Type B pancreatic cell (in vitro differentiated cells): ENCODE data around the gene ATG16L1. TPM values are rescaled to one million over a fixed set of nuclear protein-coding genes. Genes with fewer than 3 reads are reported as not detected.

ENCODE experiments used
- DNase-seq: peaks from one replicate; pipeline ENCODE4 v3.0.0; 2021; ENCODE audit warnings: mixed read lengths; ENCODE audit not compliant: unreplicated experiment; ENCODE audit errors: extremely low spot score
- H3K27ac Mint-ChIP-seq: 2 replicates; pipeline ENCODE4 v1.8.0; 2021; ENCODE audit warnings: mild to moderate bottlenecking, mixed read lengths
- H3K27me3 Mint-ChIP-seq: 2 replicates; pipeline ENCODE4 v1.8.0; 2021; ENCODE audit warnings: mixed read lengths
- H3K36me3 Mint-ChIP-seq: 2 replicates; pipeline ENCODE4 v1.8.0; 2021; ENCODE audit warnings: mixed read lengths
- H3K4me1 Mint-ChIP-seq: one replicate; pipeline ENCODE4 v1.8.0; 2021; ENCODE audit warnings: mixed read lengths; ENCODE audit not compliant: unreplicated experiment
- H3K4me3 Mint-ChIP-seq: 2 replicates; pipeline ENCODE4 v1.8.0; 2021; ENCODE audit warnings: mild to moderate bottlenecking, mixed read lengths
- H3K9me3 Mint-ChIP-seq: 2 replicates; pipeline ENCODE4 v1.8.0; 2021; ENCODE audit warnings: mixed read lengths
- total RNA-seq: library from RNA; stranded (reverse); gene quantifications from 2 replicates; pipeline ENCODE4 v1.2.1, GENCODE V29; 2021; ENCODE audit warnings: low replicate concordance
- TF ChIP-seq, protein P1 (sequence below): fragments of 200-600 bp; sonication (generic); conservative IDR thresholded peaks from 2 replicates; pipeline ENCODE4 v1.5.0; 2021; ENCODE audit warnings: antibody characterized with exemption, mild to moderate bottlenecking

The ATG16L1 gene
- total RNA-seq, 1 donor from 2014 or later = 50.3 TPM

DNA sequence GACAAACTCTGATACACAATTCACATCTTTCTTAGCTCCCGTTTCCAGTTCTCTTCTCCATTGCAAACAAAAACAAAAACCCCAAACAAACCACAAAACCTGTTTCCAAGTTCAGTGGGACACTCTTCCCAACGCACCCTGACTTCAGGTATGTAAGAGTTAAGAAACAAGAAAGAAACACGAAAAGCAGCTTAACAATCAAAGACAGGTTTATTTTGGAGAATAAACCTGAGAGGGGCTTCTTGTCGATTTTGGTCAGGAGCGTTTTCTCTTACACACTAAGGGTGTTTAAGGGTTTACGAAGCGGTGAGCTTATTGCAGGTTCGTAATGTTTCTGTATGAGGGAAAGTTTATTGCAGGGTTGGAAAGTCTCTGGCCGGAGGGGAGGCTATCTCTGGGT is 905 bp upstream of the ATG16L1 start:
- no peak for DNase-seq
- Mint-ChIP-seq H3K4me3 (peak overlapping the region; percentile 64), H3K36me3 (no peaks in the 10 kb centered on the region), H3K27me3 (peaks cover 4% of the 10 kb centered on the region), H3K9me3 (no peaks in the 10 kb centered on the region), H3K27ac (peak overlapping the region; percentile 91), H3K4me1 (peaks cover 13% of the 10 kb centered on the region)
- TF ChIP-seq, protein P1, sequence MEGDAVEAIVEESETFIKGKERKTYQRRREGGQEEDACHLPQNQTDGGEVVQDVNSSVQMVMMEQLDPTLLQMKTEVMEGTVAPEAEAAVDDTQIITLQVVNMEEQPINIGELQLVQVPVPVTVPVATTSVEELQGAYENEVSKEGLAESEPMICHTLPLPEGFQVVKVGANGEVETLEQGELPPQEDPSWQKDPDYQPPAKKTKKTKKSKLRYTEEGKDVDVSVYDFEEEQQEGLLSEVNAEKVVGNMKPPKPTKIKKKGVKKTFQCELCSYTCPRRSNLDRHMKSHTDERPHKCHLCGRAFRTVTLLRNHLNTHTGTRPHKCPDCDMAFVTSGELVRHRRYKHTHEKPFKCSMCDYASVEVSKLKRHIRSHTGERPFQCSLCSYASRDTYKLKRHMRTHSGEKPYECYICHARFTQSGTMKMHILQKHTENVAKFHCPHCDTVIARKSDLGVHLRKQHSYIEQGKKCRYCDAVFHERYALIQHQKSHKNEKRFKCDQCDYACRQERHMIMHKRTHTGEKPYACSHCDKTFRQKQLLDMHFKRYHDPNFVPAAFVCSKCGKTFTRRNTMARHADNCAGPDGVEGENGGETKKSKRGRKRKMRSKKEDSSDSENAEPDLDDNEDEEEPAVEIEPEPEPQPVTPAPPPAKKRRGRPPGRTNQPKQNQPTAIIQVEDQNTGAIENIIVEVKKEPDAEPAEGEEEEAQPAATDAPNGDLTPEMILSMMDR = no peak

DNA sequence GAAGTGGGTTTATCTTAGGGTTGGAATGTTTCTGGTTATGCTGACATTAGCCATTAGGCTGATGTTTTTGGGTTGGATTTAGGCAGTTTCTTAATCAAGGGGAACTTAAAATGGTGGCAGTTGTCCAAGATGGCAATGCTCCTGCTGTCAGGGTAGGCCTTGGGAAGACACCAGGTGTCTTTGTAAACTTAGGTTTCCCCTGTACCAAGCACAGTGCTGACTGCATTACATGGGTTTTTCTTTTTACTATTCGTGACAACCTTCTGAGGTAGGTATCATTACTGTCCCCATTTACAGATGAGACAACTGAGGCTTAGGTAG is 528 bp upstream of the ATG16L1 start:
- Mint-ChIP-seq H3K4me1 (peaks cover 13% of the 10 kb centered on the region), H3K36me3 (no peaks in the 10 kb centered on the region), H3K27me3 (peaks cover 4% of the 10 kb centered on the region), H3K9me3 (no peaks in the 10 kb centered on the region), H3K27ac (peak overlapping the region; percentile 91), H3K4me3 (peak overlapping the region; percentile 97)
- no peak for DNase-seq
- TF ChIP-seq, protein P1 = no peak

DNA sequence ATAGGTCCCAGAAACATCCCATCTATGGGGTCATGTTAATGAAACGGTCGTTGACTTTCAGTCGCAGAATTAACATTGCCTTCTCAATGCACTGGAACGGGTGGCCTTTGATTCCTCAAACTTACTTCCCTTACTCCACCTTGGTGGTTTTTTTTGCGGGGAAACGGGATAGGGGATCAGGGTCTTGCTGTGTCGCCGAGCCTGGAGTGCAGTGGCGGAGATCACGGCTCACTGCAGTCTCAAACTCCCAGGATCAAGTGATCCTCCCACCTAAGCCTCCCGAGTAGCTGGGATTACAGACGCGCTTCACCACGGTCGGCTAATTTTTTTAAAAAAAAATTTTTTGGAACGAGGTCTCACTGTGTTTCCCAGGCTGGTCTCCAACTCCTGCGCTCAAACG is 754 bp downstream of the ATG16L1 start:
- DNase-seq = no peak
- TF ChIP-seq, protein P1 = no peak
- no peaks in the 10 kb centered on the region for H3K9me3 Mint-ChIP-seq
- H3K36me3 Mint-ChIP-seq = peaks cover 1% of the 10 kb centered on the region
- H3K27ac Mint-ChIP-seq = peak overlapping the region; percentile 91
- peak overlapping the region; percentile 97 for H3K4me3 Mint-ChIP-seq
- H3K4me1 Mint-ChIP-seq = peaks cover 13% of the 10 kb centered on the region
- H3K27me3 Mint-ChIP-seq = peaks cover 4% of the 10 kb centered on the region

DNA sequence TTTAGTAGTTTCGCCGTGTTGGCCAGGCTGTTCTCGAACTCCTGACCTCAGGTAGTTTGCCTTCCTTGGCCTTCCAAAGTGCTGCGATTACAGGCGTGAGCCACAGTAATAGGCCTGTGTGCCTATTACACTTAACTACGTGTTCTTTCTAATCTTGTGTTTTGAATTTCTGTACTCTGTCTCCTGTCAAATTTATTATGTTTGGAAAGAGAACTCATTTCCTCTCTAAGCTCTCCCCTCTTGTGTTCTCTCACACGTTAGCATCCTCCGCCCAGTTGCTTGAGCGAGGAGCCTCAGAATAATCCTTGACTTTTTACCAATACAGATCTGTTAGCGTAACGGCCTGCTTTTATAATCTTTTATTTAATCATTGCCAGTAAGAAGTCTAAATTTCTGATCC is 3.7 kb downstream of the ATG16L1 start:
- peaks cover 13% of the 10 kb centered on the region for H3K4me1 Mint-ChIP-seq
- no peak for DNase-seq
- no peak overlapping the region for H3K27ac Mint-ChIP-seq
- peak overlapping the region; percentile 44 for H3K4me3 Mint-ChIP-seq
- TF ChIP-seq, protein P1 = no peak
- H3K27me3 Mint-ChIP-seq = no peaks in the 10 kb centered on the region
- H3K9me3 Mint-ChIP-seq = no peaks in the 10 kb centered on the region
- H3K36me3 Mint-ChIP-seq = peaks cover 15% of the 10 kb centered on the region

DNA sequence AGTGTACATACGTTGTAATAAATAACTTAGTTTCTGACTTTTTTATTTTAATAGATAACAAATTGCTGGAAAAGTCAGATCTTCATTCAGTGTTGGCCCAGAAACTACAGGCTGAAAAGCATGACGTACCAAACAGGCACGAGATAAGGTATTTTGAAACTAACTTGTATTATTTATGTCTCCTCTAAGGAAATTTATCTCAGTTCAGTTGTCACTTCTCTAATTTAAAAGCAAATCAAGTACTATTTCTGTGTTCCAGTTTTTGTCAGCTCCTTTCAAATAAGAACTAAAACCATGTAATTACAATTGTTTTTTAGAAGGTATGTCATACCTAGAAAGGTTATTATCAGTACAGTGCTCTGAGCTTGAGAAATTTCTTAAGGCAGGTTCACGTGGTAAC is 4.6 kb downstream of the ATG16L1 start:
- TF ChIP-seq, protein P1 = no peak
- H3K4me1 Mint-ChIP-seq = peaks cover 13% of the 10 kb centered on the region
- no peaks in the 10 kb centered on the region for H3K9me3 Mint-ChIP-seq
- H3K27ac Mint-ChIP-seq = no peak overlapping the region
- DNase-seq = no peak
- no peaks in the 10 kb centered on the region for H3K27me3 Mint-ChIP-seq
- peak overlapping the region; percentile 44 for H3K4me3 Mint-ChIP-seq
- H3K36me3 Mint-ChIP-seq = peaks cover 16% of the 10 kb centered on the region

DNA sequence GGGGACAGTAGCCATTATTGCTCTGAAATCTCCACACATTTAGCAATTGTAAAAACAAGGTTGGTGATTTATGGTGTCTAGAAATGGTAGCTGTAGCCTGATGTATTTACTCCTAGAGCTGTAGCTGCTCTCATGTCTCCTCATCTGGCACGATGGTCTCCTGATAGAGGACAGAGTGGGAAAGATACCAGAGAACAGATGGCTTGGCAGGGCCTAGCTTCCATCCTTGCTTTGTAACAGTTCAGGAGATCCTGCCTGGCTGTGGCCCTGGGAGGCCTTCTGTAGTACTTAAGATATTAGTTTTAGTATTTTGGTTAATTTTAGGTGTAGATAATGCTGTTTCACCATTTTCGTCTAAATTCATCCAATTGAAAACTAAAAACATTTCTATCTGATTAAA is 6.7 kb downstream of the ATG16L1 start:
- no peak overlapping the region for H3K4me3 Mint-ChIP-seq
- peaks cover 24% of the 10 kb centered on the region for H3K36me3 Mint-ChIP-seq
- DNase-seq = no peak
- no peaks in the 10 kb centered on the region for H3K9me3 Mint-ChIP-seq
- peaks cover 6% of the 10 kb centered on the region for H3K4me1 Mint-ChIP-seq
- H3K27ac Mint-ChIP-seq = no peak overlapping the region
- TF ChIP-seq, protein P1 = no peak
- no peaks in the 10 kb centered on the region for H3K27me3 Mint-ChIP-seq
